Islet precursor cell (in vitro differentiated cells): ENCODE results near the gene HTRA1.

Source experiments
- DNase-seq: peaks from one replicate; pipeline ENCODE4 v3.0.0-alpha.2; 2018

HTRA1 gene

GRCh38 chr10:122521011-122521410 lies 59.7 kb downstream of the HTRA1 start:
- DNase-seq, result no peak

- no peak for DNase-seq
Observed at GRCh38 chr10:122524811-122525210, 63.5 kb downstream of the HTRA1 start.

GRCh38 chr10:122525788-122526187 lies 64.4 kb downstream of the HTRA1 start:
- no peak for DNase-seq

GRCh38 chr10:122526892-122527291 lies 65.5 kb downstream of the HTRA1 start:
- DNase-seq, result no peak

- DNase-seq, result no peak
Observed at GRCh38 chr10:122530177-122530576, 68.8 kb downstream of the HTRA1 start.

- DNase-seq, result no peak
Observed at GRCh38 chr10:122531261-122531660, 69.9 kb downstream of the HTRA1 start.

- DNase-seq, result no peak
Observed at GRCh38 chr10:122531939-122532338, 70.6 kb downstream of the HTRA1 start.

GRCh38 chr10:122532601-122533296 lies 71.4 kb downstream of the HTRA1 start:
- DNase-seq, result no peak

GRCh38 chr10:122537545-122537944 lies 76.2 kb downstream of the HTRA1 start:
- DNase-seq, result no peak

- DNase-seq, result no peak
Observed at GRCh38 chr10:122541541-122542002, 80.2 kb downstream of the HTRA1 start.

GRCh38 chr10:122543676-122544445 lies 82.5 kb downstream of the HTRA1 start:
- DNase-seq, result no peak

- no peak for DNase-seq
Observed at GRCh38 chr10:122544493-122544892, 83.1 kb downstream of the HTRA1 start.

- no peak for DNase-seq
Observed at GRCh38 chr10:122546242-122546641, 84.9 kb downstream of the HTRA1 start.

- DNase-seq, result no peak
Observed at GRCh38 chr10:122548407-122549085, 87.2 kb downstream of the HTRA1 start.

- no peak for DNase-seq
Observed at GRCh38 chr10:122549636-122550035, 88.3 kb downstream of the HTRA1 start.

GRCh38 chr10:122550427-122550826 lies 89.1 kb downstream of the HTRA1 start:
- no peak for DNase-seq

GRCh38 chr10:122550983-122551382 lies 89.6 kb downstream of the HTRA1 start:
- no peak for DNase-seq

- DNase-seq, result peak; percentile 60
Observed at GRCh38 chr10:122551450-122551849, 90.1 kb downstream of the HTRA1 start.

- no peak for DNase-seq
Observed at GRCh38 chr10:122553341-122553740, 92.0 kb downstream of the HTRA1 start.

GRCh38 chr10:122554131-122555036 lies 93.0 kb downstream of the HTRA1 start:
- no peak for DNase-seq

- no peak for DNase-seq
Observed at GRCh38 chr10:122555442-122555841, 94.1 kb downstream of the HTRA1 start.

- peak; percentile 62 for DNase-seq
Observed at GRCh38 chr10:122557516-122557915, 96.2 kb downstream of the HTRA1 start.

GRCh38 chr10:122558452-122558851 lies 97.1 kb downstream of the HTRA1 start:
- no peak for DNase-seq
